ENCODE data around the gene KCND3.

KCND3 gene

DNA sequence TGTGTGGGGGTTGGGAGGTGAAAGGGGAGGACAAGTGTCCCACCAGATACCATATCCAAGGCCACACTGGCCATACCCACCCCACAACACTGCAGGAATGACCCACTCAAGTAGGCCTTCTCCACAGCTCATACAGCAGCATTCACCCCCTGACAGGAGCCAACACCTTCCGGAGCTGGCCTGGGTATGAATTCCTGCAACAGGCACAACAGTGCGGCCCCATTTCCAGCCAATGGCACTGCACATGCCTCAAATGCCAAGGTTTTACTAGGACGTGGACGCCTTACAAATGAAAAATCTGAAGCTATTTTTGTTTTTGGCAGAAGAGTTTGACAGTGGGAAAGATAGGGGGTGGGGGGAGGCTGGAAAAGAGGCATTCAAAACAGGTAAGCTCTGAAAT, 2.0 kb downstream of the KCND3 start:
- no peaks in the 10 kb centered on the region for H3K36me3 ChIP-seq (ENCODE audit: control insufficient read depth, insufficient read depth, low read length)
- H3K4me3 ChIP-seq (ENCODE audit: low read depth, low read length): no peak overlapping the region
- H3K27me3 ChIP-seq (ENCODE audit: control insufficient read depth, insufficient read depth, low read length): peaks cover 66% of the 10 kb centered on the region
- no peaks in the 10 kb centered on the region for H3K9me3 ChIP-seq (ENCODE audit: control insufficient read depth, insufficient read depth, low read length)
- no peaks in the 10 kb centered on the region for H3K4me1 ChIP-seq (ENCODE audit: control insufficient read depth, insufficient read depth, low read length)
- no peak overlapping the region for H3K9ac ChIP-seq (ENCODE audit: low read depth, low read length)

DNA sequence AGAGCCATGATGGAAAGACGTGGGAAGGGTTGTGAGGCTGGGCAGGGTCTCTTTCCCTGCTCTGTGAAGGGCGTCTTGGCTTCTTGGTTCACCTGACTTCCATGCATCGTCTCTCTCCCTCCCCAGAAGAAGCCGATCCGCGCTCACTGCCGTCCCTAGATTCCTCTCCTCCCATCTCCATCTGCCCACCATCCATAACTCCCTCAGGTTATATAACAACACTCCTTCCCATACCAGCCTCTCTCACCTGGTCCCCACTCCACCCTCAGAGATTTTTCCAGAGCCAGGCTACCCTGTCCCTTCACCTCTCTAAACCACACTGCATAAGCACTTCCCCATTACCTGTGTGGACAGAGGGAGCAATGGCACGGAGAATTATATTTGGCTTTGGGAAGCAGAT, 6.0 kb downstream of the KCND3 start:
- Histone ChIP-seq H3K9ac (ENCODE audit: low read depth, low read length) (no peak overlapping the region), H3K4me3 (ENCODE audit: low read depth, low read length) (no peak overlapping the region), H3K27me3 (ENCODE audit: control insufficient read depth, insufficient read depth, low read length) (peaks cover 34% of the 10 kb centered on the region), H3K9me3 (ENCODE audit: control insufficient read depth, insufficient read depth, low read length) (no peaks in the 10 kb centered on the region), H3K36me3 (ENCODE audit: control insufficient read depth, insufficient read depth, low read length) (no peaks in the 10 kb centered on the region), H3K4me1 (ENCODE audit: control insufficient read depth, insufficient read depth, low read length) (no peaks in the 10 kb centered on the region)

GRCh38 chr1:111982428-111982827, 7.0 kb downstream of the KCND3 start:
- Histone ChIP-seq H3K9ac (ENCODE audit: low read depth, low read length) (no peak overlapping the region), H3K36me3 (ENCODE audit: control insufficient read depth, insufficient read depth, low read length) (no peaks in the 10 kb centered on the region), H3K4me1 (ENCODE audit: control insufficient read depth, insufficient read depth, low read length) (no peaks in the 10 kb centered on the region), H3K9me3 (ENCODE audit: control insufficient read depth, insufficient read depth, low read length) (no peaks in the 10 kb centered on the region), H3K27me3 (ENCODE audit: control insufficient read depth, insufficient read depth, low read length) (peaks cover 26% of the 10 kb centered on the region), H3K4me3 (ENCODE audit: low read depth, low read length) (no peak overlapping the region)

DNA sequence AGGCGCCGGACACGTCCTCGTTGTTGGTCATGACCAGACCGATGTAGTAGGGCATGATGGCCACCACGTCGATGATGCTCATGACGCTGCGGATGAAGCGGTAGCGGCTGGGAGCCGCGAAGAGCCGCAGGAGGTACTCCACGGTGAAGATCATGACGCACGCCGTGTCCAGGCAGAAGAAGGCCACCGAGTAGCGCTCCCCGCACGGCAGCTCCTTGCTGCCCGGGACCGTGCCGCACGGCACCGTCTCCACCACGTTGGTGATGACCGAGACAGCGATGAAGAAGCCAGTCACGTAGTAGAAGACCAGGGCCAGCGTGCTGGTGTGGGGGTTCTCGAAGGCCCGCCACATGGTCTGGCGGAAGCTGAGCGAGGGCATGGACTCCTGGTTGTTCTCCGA, 7.6 kb downstream of the KCND3 start:
- H3K4me1 ChIP-seq (ENCODE audit: control insufficient read depth, insufficient read depth, low read length): no peaks in the 10 kb centered on the region
- no peaks in the 10 kb centered on the region for H3K9me3 ChIP-seq (ENCODE audit: control insufficient read depth, insufficient read depth, low read length)
- H3K4me3 ChIP-seq (ENCODE audit: low read depth, low read length): no peak overlapping the region
- no peaks in the 10 kb centered on the region for H3K36me3 ChIP-seq (ENCODE audit: control insufficient read depth, insufficient read depth, low read length)
- H3K9ac ChIP-seq (ENCODE audit: low read depth, low read length): no peak overlapping the region
- peaks cover 21% of the 10 kb centered on the region for H3K27me3 ChIP-seq (ENCODE audit: control insufficient read depth, insufficient read depth, low read length)

GRCh38 chr1:111981090-111981489, 8.4 kb downstream of the KCND3 start:
- Histone ChIP-seq H3K4me3 (ENCODE audit: low read depth, low read length) (no peak overlapping the region), H3K36me3 (ENCODE audit: control insufficient read depth, insufficient read depth, low read length) (no peaks in the 10 kb centered on the region), H3K9me3 (ENCODE audit: control insufficient read depth, insufficient read depth, low read length) (no peaks in the 10 kb centered on the region), H3K27me3 (ENCODE audit: control insufficient read depth, insufficient read depth, low read length) (peaks cover 17% of the 10 kb centered on the region), H3K4me1 (ENCODE audit: control insufficient read depth, insufficient read depth, low read length) (no peaks in the 10 kb centered on the region), H3K9ac (ENCODE audit: low read depth, low read length) (no peak overlapping the region)

GRCh38 chr1:111980686-111981085, 8.8 kb downstream of the KCND3 start:
- Histone ChIP-seq H3K36me3 (ENCODE audit: control insufficient read depth, insufficient read depth, low read length) (no peaks in the 10 kb centered on the region), H3K27me3 (ENCODE audit: control insufficient read depth, insufficient read depth, low read length) (peaks cover 13% of the 10 kb centered on the region), H3K9me3 (ENCODE audit: control insufficient read depth, insufficient read depth, low read length) (no peaks in the 10 kb centered on the region), H3K9ac (ENCODE audit: low read depth, low read length) (no peak overlapping the region), H3K4me1 (ENCODE audit: control insufficient read depth, insufficient read depth, low read length) (no peaks in the 10 kb centered on the region), H3K4me3 (ENCODE audit: low read depth, low read length) (no peak overlapping the region)

- H3K9ac ChIP-seq (ENCODE audit: low read depth, low read length): no peak overlapping the region
- peaks cover 8% of the 10 kb centered on the region for H3K27me3 ChIP-seq (ENCODE audit: control insufficient read depth, insufficient read depth, low read length)
- no peak overlapping the region for H3K4me3 ChIP-seq (ENCODE audit: low read depth, low read length)
- H3K4me1 ChIP-seq (ENCODE audit: control insufficient read depth, insufficient read depth, low read length): no peaks in the 10 kb centered on the region
- no peaks in the 10 kb centered on the region for H3K36me3 ChIP-seq (ENCODE audit: control insufficient read depth, insufficient read depth, low read length)
- no peaks in the 10 kb centered on the region for H3K9me3 ChIP-seq (ENCODE audit: control insufficient read depth, insufficient read depth, low read length)
These were observed 10.8 kb downstream of the KCND3 start for GRCh38 chr1:111978695-111979094.

DNA sequence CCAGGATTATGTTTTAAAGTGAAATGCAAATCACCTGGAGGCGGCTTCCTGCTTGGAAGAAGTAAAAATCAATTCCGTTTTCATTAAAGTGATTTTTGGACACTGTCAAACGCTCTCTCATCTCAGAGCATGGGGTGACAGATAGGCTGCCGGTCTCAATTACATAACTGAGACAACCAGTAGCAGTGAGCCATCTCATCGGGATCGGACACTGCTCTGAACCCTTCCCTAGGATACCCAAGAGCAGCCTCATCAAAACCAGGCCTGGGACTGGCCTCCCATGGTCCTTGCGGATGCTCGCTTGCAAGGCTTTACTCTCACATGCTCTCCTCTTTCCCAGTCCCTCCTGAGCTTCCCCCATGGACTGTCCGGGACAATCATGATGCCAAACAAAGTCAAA, 12.1 kb downstream of the KCND3 start:
- H3K9ac ChIP-seq (ENCODE audit: low read depth, low read length): no peak overlapping the region
- H3K4me1 ChIP-seq (ENCODE audit: control insufficient read depth, insufficient read depth, low read length): no peaks in the 10 kb centered on the region
- no peak overlapping the region for H3K4me3 ChIP-seq (ENCODE audit: low read depth, low read length)
- H3K9me3 ChIP-seq (ENCODE audit: control insufficient read depth, insufficient read depth, low read length): no peaks in the 10 kb centered on the region
- no peaks in the 10 kb centered on the region for H3K36me3 ChIP-seq (ENCODE audit: control insufficient read depth, insufficient read depth, low read length)
- H3K27me3 ChIP-seq (ENCODE audit: control insufficient read depth, insufficient read depth, low read length): peaks cover 8% of the 10 kb centered on the region

- Histone ChIP-seq H3K4me3 (ENCODE audit: low read depth, low read length) (no peak overlapping the region), H3K9me3 (ENCODE audit: control insufficient read depth, insufficient read depth, low read length) (no peaks in the 10 kb centered on the region), H3K36me3 (ENCODE audit: control insufficient read depth, insufficient read depth, low read length) (no peaks in the 10 kb centered on the region), H3K9ac (ENCODE audit: low read depth, low read length) (no peak overlapping the region), H3K4me1 (ENCODE audit: control insufficient read depth, insufficient read depth, low read length) (no peaks in the 10 kb centered on the region), H3K27me3 (ENCODE audit: control insufficient read depth, insufficient read depth, low read length) (peaks cover 8% of the 10 kb centered on the region)
These were observed 12.6 kb downstream of the KCND3 start for GRCh38 chr1:111976842-111977241.

DNA sequence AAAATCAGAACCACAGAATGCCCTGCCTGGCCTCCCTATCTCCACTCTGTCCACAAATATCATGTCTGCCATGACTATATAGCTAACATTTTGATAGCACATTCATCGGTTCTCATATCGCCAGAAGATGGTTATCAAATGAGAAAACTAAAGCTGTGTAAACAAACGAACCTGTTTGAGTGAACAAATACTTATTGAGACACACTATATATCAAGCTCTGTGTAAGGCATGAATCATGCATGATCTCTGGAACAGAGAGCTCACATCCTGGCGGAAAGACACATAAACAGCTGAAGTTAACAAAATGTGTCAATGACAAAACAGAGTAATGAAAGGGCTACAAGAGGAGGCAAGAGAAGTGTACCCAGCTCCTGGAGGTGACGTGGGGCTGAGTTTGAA, 13.1 kb downstream of the KCND3 start:
- Histone ChIP-seq H3K4me3 (ENCODE audit: low read depth, low read length) (no peak overlapping the region), H3K27me3 (ENCODE audit: control insufficient read depth, insufficient read depth, low read length) (peaks cover 8% of the 10 kb centered on the region), H3K9me3 (ENCODE audit: control insufficient read depth, insufficient read depth, low read length) (no peaks in the 10 kb centered on the region), H3K9ac (ENCODE audit: low read depth, low read length) (no peak overlapping the region), H3K4me1 (ENCODE audit: control insufficient read depth, insufficient read depth, low read length) (no peaks in the 10 kb centered on the region), H3K36me3 (ENCODE audit: control insufficient read depth, insufficient read depth, low read length) (no peaks in the 10 kb centered on the region)

GRCh38 chr1:111973150-111973790, 16.2 kb downstream of the KCND3 start:
- H3K9me3 ChIP-seq (ENCODE audit: control insufficient read depth, insufficient read depth, low read length): no peaks in the 10 kb centered on the region
- H3K4me1 ChIP-seq (ENCODE audit: control insufficient read depth, insufficient read depth, low read length): no peaks in the 10 kb centered on the region
- no peak overlapping the region for H3K4me3 ChIP-seq (ENCODE audit: low read depth, low read length)
- H3K9ac ChIP-seq (ENCODE audit: low read depth, low read length): no peak overlapping the region
- H3K36me3 ChIP-seq (ENCODE audit: control insufficient read depth, insufficient read depth, low read length): no peaks in the 10 kb centered on the region
- peaks cover 7% of the 10 kb centered on the region for H3K27me3 ChIP-seq (ENCODE audit: control insufficient read depth, insufficient read depth, low read length)

- no peaks in the 10 kb centered on the region for H3K9me3 ChIP-seq (ENCODE audit: control insufficient read depth, insufficient read depth, low read length)
- no peaks in the 10 kb centered on the region for H3K4me1 ChIP-seq (ENCODE audit: control insufficient read depth, insufficient read depth, low read length)
- H3K36me3 ChIP-seq (ENCODE audit: control insufficient read depth, insufficient read depth, low read length): no peaks in the 10 kb centered on the region
- H3K27me3 ChIP-seq (ENCODE audit: control insufficient read depth, insufficient read depth, low read length): peaks cover 5% of the 10 kb centered on the region
- H3K4me3 ChIP-seq (ENCODE audit: low read depth, low read length): no peak overlapping the region
- H3K9ac ChIP-seq (ENCODE audit: low read depth, low read length): no peak overlapping the region
These were observed 18.1 kb downstream of the KCND3 start for GRCh38 chr1:111971396-111971795.
